IPS-NIHi7 (cell line): ENCODE data around the gene PPP1R37.
"Not testable (repeated sequence)": the region's sequence is repeated elsewhere in the genome, so short reads cannot be mapped to it uniquely, and the experiment has no call there.

Experiments used
- DNase-seq: peaks from one replicate; pipeline ENCODE4 v3.0.0; 2012; ENCODE audit warnings: mixed read lengths; ENCODE audit errors: extremely low spot score

Gene PPP1R37

DNA sequence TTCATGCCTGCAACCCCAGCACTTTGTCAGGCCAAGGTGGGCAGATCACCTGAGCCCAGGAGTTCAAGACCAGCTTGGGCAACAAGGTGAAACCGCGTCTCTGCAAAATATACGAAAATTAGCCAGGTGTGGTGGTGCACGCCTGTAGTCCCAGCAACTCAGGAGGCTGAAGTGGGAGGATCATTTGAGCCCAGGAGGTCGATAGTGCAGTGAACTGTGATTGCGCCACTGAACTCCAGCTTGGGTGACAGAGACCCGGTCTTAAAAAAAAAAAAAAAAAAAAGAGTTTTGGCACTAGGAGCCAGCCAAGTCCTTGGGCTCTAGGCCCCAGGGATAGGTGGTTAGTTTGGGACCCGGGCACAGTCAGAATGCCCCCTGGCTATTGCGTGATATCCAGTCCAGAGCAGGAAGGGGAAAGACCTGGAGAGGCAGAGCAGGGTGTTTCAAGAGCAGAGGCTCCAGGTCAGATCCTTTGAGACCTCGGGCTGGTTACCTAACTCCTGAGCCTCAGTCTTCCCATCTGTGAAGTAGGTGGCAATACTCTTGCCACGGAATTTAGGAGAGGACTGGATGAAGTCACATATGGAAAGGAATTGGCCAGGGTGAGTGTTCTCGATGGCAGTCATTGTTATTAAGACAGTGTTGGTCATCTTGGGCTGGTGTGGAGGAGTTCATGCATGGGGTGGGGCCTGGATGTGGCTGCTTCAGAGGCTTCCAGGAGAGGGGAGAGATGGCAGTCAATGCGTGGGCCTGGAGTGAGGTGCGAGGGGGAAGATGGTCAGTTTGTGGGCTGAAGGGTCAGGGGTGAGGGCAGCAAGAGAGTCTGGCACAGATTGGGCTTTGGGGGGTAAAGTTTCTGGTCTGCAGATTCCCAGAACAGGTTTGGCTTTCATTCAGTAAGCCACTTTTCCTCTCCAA, 2.8 kb downstream of the PPP1R37 start:
- no peak for DNase-seq

- no peak for DNase-seq
Measured at GRCh38 chr19:45096700-45097099, 3.7 kb downstream of the PPP1R37 start.

GRCh38 chr19:45097450-45097775, 4.4 kb downstream of the PPP1R37 start:
- no peak for DNase-seq

DNA sequence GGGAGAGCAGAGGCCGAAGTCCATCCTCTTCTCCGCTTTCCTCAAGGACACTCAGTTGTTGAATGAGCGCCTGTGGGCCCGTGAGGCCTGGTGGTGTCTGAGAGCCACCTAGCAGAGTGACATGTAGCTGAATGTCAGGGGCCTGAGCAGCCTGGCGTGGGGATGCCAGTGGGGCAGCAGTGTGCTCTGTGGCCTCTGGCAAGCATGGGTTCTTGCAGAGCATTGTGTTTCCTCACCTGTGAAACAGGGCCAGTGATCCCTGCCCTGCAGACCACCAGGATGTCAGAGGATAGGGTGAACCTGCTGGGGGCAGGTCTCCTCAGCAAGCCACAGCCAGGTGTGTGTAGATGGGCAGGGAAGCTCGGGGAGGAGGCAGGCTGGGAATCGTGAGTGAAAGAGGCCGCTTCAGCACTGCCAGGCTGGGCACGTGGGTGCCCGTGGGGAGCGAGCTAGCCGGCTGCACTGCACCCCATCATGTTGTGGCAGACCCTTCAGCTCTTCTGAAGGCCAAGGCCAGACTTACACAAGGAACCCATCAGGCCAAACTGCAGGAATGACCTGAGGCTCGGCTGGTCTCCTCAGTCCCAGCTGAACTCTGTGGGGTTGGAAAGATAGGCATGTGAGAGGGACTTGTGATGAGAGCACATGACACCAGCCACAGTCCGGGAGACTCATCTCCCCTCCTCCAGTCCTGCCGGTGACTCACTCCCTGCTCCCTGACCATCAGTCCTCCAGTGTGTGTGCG, 5.0 kb downstream of the PPP1R37 start:
- peak; percentile 68 for DNase-seq

GRCh38 chr19:45098521-45099466, 5.8 kb downstream of the PPP1R37 start:
- no peak for DNase-seq

- DNase-seq: no peak
Measured at GRCh38 chr19:45099467-45100191, 6.7 kb downstream of the PPP1R37 start.

GRCh38 chr19:45100201-45100600, 7.2 kb downstream of the PPP1R37 start:
- DNase-seq: no peak

DNA sequence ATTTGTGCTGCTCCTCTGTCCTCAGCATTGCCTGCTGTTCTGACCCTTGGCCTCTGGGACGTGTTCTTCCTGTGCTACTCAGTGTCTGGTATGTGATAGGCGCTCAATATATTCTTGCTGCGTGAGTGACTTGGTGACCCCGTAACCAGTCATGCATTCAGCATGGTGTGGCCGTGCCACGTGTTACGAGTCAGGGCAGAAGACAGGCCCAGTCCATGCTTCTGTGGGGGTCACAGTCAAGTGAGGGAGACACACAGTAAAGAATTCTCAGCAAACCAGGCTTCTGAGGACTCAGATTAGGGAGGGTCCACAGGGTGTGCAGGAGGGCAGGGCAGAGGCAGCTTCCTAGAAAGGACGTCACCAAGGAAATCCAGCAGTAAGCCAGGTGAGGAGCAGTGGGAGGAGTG, 7.9 kb downstream of the PPP1R37 start:
- no peak for DNase-seq

DNA sequence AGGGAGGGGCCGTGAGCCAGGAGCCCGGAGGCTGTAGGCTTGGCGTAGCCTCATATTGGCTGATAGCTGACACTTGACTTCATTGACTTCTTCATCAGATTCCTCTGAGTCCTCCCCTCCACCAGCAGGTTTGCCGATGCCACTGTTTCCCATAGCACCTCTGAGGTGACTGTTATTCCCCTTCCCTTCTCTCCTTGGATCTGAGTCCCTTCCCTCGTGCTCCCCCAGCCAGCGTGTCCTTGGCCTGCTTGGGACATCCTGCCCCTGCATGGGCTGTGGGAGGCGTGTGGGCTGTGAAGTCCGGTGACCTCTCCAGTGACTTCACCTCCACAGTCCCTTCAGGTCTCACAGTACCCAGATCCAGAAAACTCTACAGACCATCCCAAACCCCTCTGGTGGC, 8.8 kb downstream of the PPP1R37 start:
- no peak for DNase-seq

GRCh38 chr19:45102481-45102880, 9.5 kb downstream of the PPP1R37 start:
- no peak for DNase-seq

DNA sequence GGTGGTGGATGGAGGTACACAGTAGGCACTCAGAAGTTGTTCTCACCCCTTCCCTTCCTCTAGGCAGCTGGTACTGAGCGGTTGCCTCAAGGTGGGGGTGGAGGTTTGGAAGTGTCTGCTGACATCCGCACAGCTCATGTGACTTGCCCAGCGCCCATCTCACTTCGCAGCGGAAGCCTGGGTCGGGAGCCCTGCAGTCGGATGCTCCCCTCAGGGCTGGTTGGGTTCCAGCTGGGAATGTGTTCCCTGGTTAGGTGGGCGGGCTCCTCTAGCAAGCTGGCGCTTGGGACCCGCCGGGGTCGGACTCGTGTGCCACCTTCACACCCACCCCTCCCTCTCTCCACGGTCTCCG, 10.2 kb downstream of the PPP1R37 start:
- DNase-seq: no peak

DNA sequence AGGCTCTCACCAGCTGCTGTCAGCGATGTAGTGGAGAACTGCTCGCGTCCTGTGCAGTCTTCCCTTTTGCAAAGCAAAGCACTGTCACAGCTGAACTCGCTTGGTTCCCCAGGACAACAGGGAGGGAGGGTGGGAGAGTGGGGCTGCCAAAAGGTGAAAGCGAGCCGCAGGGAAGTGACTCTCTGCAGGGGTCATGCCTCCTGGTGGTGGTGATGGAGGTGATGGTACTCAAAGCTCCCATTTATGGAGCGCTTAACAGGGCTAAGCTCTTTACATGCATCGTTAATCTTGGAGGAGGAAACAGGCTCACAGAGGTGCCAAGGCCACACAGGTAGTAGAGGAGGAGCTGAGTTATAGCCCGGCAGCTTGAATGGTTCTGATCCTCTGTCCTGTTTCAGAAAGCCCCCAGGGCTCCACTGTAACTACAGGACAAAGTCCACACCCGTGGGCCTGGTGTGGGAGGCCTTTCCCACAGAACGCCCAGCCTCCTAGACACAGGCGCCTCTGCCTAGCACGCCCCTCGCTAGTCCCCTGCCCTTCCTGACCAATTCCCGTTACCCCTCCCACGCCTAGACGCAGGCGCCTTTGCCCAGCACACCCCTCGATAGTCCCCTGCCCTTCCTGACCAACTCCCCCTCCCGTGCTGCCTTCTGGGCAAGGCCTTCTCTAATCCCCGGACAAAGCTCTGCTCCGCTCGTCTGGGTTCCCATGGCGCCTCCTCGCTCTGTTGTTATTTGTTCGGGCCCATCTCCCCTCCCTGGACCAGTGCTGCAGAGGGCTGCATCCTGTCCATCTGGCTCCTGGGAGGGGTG, 10.7 kb downstream of the PPP1R37 start:
- no peak for DNase-seq

DNA sequence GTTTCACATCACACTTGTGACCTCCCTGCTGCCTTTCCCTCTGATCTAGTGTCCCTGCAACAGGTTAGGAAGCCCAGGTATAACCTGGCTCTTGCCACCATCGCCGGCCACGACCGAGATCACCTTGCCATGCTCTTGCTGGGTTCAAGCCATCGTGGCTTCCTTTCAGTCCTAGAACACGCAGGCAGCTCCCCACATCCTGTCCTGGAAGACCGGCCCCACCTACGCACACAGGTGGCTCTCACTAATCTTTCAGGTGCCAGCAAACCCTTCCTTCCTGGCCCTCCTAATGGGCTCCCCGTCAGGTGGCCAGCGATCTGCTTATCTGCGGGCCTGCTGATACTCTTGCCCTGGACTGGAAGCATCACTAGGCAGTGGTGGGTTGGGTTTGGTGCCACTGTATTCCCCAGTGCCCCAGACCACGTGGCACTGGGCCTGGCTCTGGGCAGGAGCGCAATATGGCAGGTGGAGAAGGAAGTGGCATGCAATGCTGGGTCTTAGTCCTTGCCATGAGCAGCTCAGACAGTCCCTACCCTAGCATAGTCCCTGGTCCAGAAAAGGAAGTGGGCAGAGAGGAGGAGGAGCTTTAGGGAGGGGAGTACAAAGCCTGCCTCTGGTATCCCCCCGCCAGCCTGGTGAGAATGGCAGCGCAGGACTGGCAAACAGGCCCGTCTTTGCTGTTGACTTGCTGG, 11.8 kb downstream of the PPP1R37 start:
- DNase-seq: no peak

- not testable (repeated sequence) for DNase-seq
Measured at GRCh38 chr19:45106363-45106762, 13.4 kb downstream of the PPP1R37 start.

DNA sequence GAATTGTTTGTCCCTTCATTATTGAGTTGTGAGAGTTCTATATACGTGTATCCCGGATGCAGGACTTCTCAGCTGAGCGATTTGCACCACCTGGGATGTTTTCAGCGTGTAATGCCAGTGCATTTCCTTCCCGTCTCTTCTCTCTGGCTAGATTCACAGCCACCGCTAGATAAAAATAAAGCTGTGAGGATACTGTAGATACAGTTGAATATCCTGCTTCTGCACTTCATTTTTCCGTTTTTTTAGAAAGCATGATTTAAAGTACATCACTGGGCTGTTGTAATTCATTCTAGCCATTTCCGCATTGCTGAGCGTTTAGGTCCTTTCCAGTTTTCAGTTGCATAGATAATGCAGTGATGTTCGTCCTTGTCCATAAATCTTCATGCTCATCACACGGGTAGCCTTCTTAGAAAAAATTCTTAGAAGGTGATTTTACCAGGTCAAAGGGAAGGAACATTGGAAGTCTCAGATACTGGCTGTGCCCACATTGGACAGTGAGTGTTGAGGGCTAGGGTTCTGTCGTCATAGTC, 14.7 kb downstream of the PPP1R37 start:
- DNase-seq: no peak

- DNase-seq: no peak
Measured at GRCh38 chr19:45110851-45111266, 17.9 kb downstream of the PPP1R37 start.

GRCh38 chr19:45112111-45112827, 19.3 kb downstream of the PPP1R37 start:
- DNase-seq: no peak

GRCh38 chr19:45113628-45114027, 20.6 kb downstream of the PPP1R37 start:
- DNase-seq: no peak

DNA sequence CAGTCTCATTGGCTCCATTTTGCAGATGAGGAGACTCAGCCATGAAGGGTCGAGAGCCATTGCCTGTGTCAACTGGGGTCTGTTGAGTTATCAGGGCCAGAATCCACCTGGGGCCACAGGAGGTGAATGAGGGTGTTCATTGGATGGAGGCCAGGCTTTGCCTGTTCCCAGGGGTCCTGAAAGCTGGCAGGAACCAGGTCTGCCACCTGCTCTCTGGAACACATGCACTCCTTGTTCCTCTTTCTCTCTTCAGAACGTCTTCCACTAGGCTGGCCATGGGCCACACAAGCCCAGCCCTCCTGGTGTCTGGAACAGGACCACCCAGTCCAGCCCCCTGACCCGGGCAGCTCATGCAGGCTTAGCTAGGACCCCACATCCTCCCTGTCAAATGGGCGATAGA, 21.1 kb downstream of the PPP1R37 start:
- no peak for DNase-seq
